ENCODE measurements around the gene AHDC1.

AHDC1 gene

DNA sequence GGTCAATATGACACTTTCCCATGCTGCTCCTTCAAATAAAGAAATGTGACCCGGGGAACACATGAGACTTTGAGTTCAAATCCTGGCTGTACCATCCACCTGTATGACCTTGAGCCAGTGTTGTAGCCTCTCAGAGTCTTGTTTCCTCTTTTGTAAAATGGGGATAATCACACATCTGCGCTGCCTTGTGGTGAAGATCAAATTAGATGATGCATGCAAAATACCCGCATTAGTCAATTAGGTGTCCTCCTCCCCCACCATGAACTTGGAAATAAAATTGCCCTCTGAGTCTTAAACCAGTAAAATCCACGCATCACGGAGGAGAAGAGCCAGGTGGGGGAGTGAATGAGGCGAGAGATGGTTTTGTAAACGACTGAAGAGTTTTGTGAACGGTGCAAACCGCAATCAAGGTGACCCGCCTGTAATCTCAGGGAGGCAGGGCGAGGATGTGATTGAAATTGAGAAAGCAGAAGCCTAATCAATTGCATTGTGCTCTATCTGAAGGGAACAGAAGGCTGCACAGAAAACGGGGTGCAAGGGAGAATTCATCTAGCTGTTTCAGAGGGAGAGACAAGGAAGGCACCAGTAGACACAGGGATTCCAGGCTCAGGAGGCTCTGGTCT is 5.8 kb upstream of the AHDC1 start:
- no peak overlapping the region for H3K4me3 ChIP-seq (ENCODE audit: low read length)
- peaks cover 30% of the 10 kb centered on the region for H3K4me1 ChIP-seq (ENCODE audit: insufficient read depth, low read length)
- no peaks in the 10 kb centered on the region for H3K36me3 ChIP-seq (ENCODE audit: insufficient read depth, low read depth, low read length)
- no peaks in the 10 kb centered on the region for H3K9me3 ChIP-seq (ENCODE audit: insufficient read depth, low read depth, low read length)
- no peak overlapping the region for H3K9ac ChIP-seq (ENCODE audit: low read depth, low read length)
- no peak overlapping the region for H3K27ac ChIP-seq (ENCODE audit: low read length)
- H3K27me3 ChIP-seq (ENCODE audit: insufficient read depth, low read length) = peaks cover 8% of the 10 kb centered on the region

DNA sequence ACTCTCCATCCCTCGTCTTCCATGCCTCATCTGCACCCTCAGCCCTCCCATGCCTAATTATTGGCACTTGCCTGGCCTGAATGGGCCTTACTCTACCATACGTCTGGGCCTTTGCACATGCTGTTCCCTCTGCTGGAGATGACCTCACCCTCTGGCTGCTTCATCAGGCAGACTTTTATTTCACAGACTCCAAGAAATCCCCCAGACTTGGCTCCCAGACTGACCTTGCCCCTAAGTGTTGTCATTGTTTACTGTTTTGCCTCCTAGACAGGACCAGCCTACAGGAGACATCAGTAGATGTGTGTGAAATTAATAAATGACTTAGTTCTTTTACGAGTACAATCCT is 5.2 kb upstream of the AHDC1 start:
- H3K27me3 ChIP-seq (ENCODE audit: insufficient read depth, low read length) = peaks cover 8% of the 10 kb centered on the region
- H3K36me3 ChIP-seq (ENCODE audit: insufficient read depth, low read depth, low read length) = no peaks in the 10 kb centered on the region
- H3K27ac ChIP-seq (ENCODE audit: low read length) = no peak overlapping the region
- H3K4me3 ChIP-seq (ENCODE audit: low read length) = no peak overlapping the region
- H3K4me1 ChIP-seq (ENCODE audit: insufficient read depth, low read length) = peaks cover 30% of the 10 kb centered on the region
- H3K9me3 ChIP-seq (ENCODE audit: insufficient read depth, low read depth, low read length) = no peaks in the 10 kb centered on the region
- no peak overlapping the region for H3K9ac ChIP-seq (ENCODE audit: low read depth, low read length)

DNA sequence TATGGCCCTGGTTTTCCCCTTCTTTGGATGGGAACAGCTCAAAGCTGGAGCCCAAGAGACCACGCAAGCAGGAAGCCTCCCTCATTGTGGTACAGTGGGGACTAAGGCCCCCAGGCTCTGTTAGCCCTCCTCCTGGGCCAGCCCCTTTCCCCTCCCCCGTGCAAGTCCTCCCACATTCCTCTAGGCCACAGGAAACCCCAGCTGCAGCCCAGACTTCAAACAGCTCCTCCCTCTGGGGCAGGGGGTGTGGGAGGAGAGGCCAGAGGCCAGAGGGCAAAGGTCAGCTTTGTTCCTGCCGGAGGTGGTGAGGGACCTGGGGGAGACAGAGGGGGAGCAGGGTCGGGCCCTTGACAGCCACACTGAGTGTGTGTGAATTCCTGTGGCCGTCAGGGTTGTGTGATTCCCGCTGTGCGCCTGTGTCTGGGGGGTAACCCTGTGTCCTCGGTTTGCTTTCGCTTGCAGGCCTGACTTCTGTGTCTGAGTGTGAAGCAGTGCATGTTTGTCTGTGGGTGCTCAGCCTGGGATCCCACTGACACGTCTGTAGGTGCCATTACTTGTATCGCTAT is 3.4 kb upstream of the AHDC1 start:
- no peak overlapping the region for H3K9ac ChIP-seq (ENCODE audit: low read depth, low read length)
- no peaks in the 10 kb centered on the region for H3K9me3 ChIP-seq (ENCODE audit: insufficient read depth, low read depth, low read length)
- H3K36me3 ChIP-seq (ENCODE audit: insufficient read depth, low read depth, low read length) = no peaks in the 10 kb centered on the region
- H3K4me3 ChIP-seq (ENCODE audit: low read length) = no peak overlapping the region
- H3K4me1 ChIP-seq (ENCODE audit: insufficient read depth, low read length) = peaks cover 30% of the 10 kb centered on the region
- peaks cover 8% of the 10 kb centered on the region for H3K27me3 ChIP-seq (ENCODE audit: insufficient read depth, low read length)
- H3K27ac ChIP-seq (ENCODE audit: low read length) = no peak overlapping the region

DNA sequence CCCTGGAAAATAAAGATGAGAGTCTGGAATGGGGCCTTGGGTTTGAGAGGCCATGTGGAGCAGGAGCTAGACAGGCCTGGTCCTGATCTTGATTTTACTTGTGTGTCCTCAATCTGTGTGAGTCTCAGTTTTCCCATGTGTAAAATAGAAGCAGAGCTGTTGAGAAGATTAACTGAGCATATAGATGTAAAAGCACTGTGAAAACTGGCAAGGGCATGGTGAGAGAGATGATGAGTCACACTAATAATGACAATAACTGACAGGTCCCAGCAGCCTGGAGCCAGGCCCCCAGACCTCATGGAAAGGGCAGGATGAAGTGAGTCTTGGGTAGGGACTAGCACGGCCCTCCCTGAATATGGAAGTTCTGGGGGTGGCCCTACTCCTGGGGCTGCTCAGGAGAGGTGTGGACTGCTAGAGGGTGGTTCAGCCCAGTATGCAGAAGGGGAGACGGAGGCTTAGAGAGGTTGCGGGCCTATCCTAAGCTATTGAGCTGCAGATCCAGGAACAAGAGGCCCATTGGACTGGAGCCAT is 2.8 kb upstream of the AHDC1 start:
- Histone ChIP-seq H3K27me3 (ENCODE audit: insufficient read depth, low read length) (peaks cover 8% of the 10 kb centered on the region), H3K4me3 (ENCODE audit: low read length) (no peak overlapping the region), H3K4me1 (ENCODE audit: insufficient read depth, low read length) (peaks cover 30% of the 10 kb centered on the region), H3K27ac (ENCODE audit: low read length) (no peak overlapping the region), H3K36me3 (ENCODE audit: insufficient read depth, low read depth, low read length) (no peaks in the 10 kb centered on the region), H3K9me3 (ENCODE audit: insufficient read depth, low read depth, low read length) (no peaks in the 10 kb centered on the region), H3K9ac (ENCODE audit: low read depth, low read length) (no peak overlapping the region)

DNA sequence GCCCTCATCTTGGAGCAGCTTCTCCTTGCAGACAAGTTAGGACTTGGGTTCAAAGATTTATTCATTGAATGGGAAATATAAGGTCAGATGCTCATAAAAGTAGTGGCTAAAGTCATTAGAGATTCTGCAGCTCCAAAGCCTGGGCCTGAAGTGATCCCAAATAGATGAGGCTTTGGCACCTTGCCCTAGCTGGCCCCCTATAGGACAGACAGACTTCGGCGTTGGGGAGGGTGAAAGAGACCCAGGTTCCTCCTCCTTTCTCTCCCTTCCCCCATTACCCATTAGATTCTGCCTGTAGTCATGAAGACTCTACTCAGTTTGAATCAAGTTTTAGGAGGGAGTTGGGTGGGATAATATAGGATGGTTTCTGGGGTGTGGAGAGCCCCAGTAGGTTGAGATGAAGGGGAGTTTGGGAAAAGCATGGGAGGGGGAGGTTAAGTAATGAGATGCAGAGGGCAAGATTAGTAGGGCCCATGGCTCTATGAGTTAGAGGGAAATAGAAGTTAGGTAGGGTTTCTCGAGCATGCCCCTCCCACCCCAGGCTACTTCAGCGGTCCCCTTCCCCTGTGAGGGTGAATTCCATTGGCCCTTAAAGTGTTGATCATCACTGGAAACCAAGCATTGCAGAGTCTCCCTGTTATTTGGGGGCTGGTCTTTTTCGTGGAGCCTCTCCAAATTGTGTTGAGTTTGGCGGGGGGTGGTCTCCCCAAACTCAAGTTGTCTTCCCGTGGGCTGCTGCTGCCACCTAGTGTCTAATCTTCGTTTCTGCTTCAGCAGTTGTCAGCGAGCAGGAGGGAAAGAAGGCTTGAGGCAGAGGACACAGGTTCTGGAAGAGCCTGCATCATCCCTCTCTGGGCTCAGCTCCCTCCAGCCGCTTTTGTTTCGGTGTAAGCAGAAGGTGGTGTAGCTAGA is 2.1 kb upstream of the AHDC1 start:
- no peak overlapping the region for H3K27ac ChIP-seq (ENCODE audit: low read length)

DNA sequence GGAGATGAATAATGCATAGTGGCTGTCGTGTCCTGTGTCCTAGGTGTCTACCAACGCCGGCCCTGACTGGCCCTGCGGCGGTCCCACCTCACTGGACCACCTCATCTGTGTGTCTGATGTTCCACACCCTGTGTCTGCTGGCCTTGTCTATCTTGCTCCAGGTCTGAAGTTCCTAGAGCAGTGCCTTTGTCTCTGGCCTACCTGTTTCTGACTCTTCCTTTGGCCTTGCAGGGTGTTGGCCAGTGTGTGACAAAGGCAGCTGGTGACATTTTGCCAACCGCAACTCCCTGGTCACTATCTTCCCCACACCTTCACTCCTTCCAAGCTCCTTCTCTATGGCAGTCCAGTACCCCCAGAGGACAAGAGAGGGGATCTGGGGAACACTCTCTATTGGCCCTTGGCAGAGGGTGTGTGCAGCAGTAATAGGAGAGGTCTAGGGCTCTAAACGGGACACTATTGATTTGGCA is 1.4 kb upstream of the AHDC1 start:
- no peak overlapping the region for H3K9ac ChIP-seq (ENCODE audit: low read depth, low read length)
- H3K4me1 ChIP-seq (ENCODE audit: insufficient read depth, low read length) = peaks cover 37% of the 10 kb centered on the region
- peaks cover 8% of the 10 kb centered on the region for H3K27me3 ChIP-seq (ENCODE audit: insufficient read depth, low read length)
- no peaks in the 10 kb centered on the region for H3K36me3 ChIP-seq (ENCODE audit: insufficient read depth, low read depth, low read length)
- H3K4me3 ChIP-seq (ENCODE audit: low read length) = peak overlapping the region; percentile 81; the same call in 1 of the 2 replicates
- H3K9me3 ChIP-seq (ENCODE audit: insufficient read depth, low read depth, low read length) = no peaks in the 10 kb centered on the region
- no peak overlapping the region for H3K27ac ChIP-seq (ENCODE audit: low read length)

More for the DNA sequence above, 2.1 kb upstream of the AHDC1 start:
- peaks cover 8% of the 10 kb centered on the region for H3K27me3 ChIP-seq (ENCODE audit: insufficient read depth, low read length)
- no peaks in the 10 kb centered on the region for H3K9me3 ChIP-seq (ENCODE audit: insufficient read depth, low read depth, low read length)
- H3K4me3 ChIP-seq (ENCODE audit: low read length) = peak overlapping the region; percentile 49; the same call in 1 of the 2 replicates
- peaks cover 31% of the 10 kb centered on the region for H3K4me1 ChIP-seq (ENCODE audit: insufficient read depth, low read length)
- no peaks in the 10 kb centered on the region for H3K36me3 ChIP-seq (ENCODE audit: insufficient read depth, low read depth, low read length)
- H3K9ac ChIP-seq (ENCODE audit: low read depth, low read length) = no peak overlapping the region; the same call in 1 of the 2 replicates

DNA sequence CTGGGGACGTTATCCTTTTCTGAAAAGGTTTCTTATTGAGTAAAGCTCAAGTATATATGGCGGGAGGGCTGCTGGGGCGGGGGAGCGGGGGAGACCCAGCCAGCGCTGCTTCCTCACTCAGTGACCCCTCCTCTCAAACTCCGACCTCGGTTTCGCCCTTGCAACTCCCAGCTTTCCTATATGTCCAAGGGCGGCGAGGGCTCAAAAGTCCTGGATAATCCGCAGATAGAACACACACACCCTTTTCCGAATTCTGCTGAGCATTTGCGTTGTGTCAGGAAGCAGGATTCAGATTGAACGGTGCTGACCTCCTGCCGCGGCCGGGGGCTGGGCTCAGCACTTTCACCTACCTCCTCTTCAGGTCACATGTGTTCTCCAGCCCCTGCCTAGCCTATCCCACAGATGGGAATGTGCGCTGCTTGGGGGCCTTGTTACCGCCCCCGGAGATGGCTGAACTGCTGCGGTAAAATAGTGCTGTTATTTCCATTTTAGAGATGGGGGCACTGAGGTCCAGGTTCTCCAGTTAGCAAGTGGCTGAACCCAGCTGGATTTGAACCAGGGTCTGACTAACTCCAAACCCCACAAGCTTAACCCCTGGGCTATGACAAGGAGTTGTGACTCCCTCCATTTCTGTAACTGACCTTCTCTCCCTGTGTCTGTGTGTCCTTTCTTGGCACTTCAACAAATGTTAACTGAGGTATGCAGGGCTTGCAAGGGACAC is 795 bp upstream of the AHDC1 start:
- Histone ChIP-seq H3K4me3 (ENCODE audit: low read length) (peak overlapping the region; percentile 81), H3K27me3 (ENCODE audit: insufficient read depth, low read length) (peaks cover 8% of the 10 kb centered on the region), H3K4me1 (ENCODE audit: insufficient read depth, low read length) (peaks cover 42% of the 10 kb centered on the region), H3K27ac (ENCODE audit: low read length) (no peak overlapping the region), H3K9me3 (ENCODE audit: insufficient read depth, low read depth, low read length) (no peaks in the 10 kb centered on the region), H3K9ac (ENCODE audit: low read depth, low read length) (peak overlapping the region; percentile 13; the same call in 1 of the 2 replicates), H3K36me3 (ENCODE audit: insufficient read depth, low read depth, low read length) (no peaks in the 10 kb centered on the region)

DNA sequence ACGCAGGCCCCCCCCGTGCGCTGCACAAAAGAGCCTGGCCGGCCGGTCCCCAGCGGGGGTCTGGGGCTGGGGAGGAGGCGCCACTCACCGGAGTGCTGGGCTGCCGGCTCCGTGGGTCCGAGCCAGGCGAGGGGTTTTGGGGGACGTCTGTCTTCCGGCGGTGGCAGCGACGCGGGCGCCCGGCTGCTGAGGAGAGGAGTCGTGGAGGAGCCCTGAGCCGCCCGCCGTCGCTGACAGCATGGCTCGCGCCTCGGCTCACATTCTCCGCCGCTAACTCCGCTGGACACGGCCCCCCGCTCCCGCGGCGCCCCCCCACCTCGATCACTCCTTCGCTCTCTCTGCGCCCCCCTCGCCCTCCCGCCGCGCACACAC is 649 bp downstream of the AHDC1 start:
- peak overlapping the region; percentile 66; the same call in 1 of the 2 replicates for H3K9ac ChIP-seq (ENCODE audit: low read depth, low read length)
- H3K4me1 ChIP-seq (ENCODE audit: insufficient read depth, low read length) = peaks cover 49% of the 10 kb centered on the region
- H3K9me3 ChIP-seq (ENCODE audit: insufficient read depth, low read depth, low read length) = no peaks in the 10 kb centered on the region
- H3K27ac ChIP-seq (ENCODE audit: low read length) = no peak overlapping the region
- no peaks in the 10 kb centered on the region for H3K36me3 ChIP-seq (ENCODE audit: insufficient read depth, low read depth, low read length)
- peak overlapping the region; percentile 81; the same call in 1 of the 2 replicates for H3K4me3 ChIP-seq (ENCODE audit: low read length)
- H3K27me3 ChIP-seq (ENCODE audit: insufficient read depth, low read length) = peaks cover 8% of the 10 kb centered on the region

DNA sequence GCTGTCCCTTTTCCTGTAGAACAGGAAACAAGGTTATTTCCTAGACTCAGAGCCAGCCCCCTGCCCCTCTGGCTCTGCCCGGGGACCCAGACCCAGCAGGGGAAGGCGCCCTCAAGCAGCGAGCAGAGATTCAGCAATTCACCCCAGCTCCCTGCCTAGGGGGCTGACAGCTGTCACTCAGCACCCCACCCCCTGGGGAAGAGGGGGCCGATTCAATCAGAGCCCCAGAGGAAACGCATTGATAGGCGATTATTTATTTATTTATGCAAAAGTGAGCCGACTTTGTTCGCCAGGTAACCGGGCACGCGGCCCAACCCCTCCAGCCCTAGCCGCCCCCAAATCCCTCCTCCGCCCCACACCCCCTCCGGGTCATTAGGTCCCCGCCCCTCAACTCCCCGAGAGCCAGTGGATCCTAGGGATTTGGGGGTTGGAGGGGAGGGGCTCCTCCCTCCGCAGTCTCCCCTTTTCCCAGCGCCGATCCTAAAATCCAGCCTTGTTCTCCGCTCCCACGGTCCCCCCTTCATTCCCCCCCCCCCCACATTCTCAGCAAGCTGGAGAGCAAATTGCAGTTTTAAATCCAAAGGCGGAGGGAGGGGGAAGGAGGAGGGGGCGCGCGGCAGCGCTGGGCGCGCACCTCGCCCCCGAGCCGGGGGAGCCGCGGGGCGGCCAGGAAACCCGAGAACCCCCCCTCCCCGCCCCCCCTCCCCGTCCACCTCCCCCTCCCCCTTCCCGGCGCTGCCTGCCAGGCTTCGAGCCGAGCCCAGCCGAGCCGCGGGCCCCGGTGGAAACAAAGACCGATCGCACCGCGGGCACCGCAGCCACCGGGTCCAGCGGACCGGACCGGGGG is 1.3 kb downstream of the AHDC1 start:
- H3K4me1 ChIP-seq (ENCODE audit: insufficient read depth, low read length) = peaks cover 53% of the 10 kb centered on the region

DNA sequence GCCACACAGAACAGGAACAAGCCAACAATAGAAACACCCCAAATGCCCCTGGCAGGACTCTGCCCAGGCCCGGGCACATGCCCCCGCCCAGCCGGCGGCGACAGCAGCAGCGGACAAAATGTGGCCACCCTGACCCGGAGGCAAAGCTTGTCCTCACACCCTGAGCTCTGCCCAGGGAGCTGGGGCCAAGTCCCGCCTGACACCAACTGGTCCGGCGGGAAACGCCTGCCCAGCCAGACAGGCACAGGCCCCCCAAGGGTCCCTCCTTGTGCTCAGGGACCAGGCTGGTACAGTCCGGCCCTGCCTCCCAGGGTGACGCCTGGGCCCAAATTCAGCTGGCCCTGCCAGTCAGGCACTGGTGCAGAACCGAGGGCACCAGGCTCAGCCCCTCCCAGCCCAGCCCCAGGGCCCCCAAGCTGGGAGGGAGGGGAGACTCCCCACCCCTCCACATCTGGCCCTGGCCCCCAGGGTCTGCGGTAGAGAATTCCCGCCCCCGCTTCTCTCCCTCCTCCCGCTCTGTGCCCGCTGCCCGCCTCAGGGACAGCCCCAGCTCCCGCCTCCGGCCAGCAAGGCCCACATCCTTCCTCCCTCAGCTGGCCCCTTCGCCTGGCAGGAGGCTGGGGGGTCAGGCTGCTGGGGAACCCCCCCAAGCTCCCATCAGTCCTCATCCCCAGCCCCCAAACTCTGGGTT is 2.0 kb downstream of the AHDC1 start:
- H3K27ac ChIP-seq (ENCODE audit: low read length) = no peak overlapping the region
- H3K9ac ChIP-seq (ENCODE audit: low read depth, low read length) = no peak overlapping the region; the same call in 1 of the 2 replicates
- peak overlapping the region; percentile 73 for H3K4me3 ChIP-seq (ENCODE audit: low read length)

More for the DNA sequence above, 1.3 kb downstream of the AHDC1 start:
- H3K9me3 ChIP-seq (ENCODE audit: insufficient read depth, low read depth, low read length) = no peaks in the 10 kb centered on the region
- peak overlapping the region; percentile 81 for H3K4me3 ChIP-seq (ENCODE audit: low read length)
- peak overlapping the region; percentile 53; the same call in 1 of the 2 replicates for H3K9ac ChIP-seq (ENCODE audit: low read depth, low read length)
- peaks cover 8% of the 10 kb centered on the region for H3K27me3 ChIP-seq (ENCODE audit: insufficient read depth, low read length)
- no peaks in the 10 kb centered on the region for H3K36me3 ChIP-seq (ENCODE audit: insufficient read depth, low read depth, low read length)
- H3K27ac ChIP-seq (ENCODE audit: low read length) = no peak overlapping the region

More for the DNA sequence above, 2.0 kb downstream of the AHDC1 start:
- H3K36me3 ChIP-seq (ENCODE audit: insufficient read depth, low read depth, low read length) = no peaks in the 10 kb centered on the region
- H3K27me3 ChIP-seq (ENCODE audit: insufficient read depth, low read length) = peaks cover 8% of the 10 kb centered on the region
- H3K9me3 ChIP-seq (ENCODE audit: insufficient read depth, low read depth, low read length) = no peaks in the 10 kb centered on the region
- H3K4me1 ChIP-seq (ENCODE audit: insufficient read depth, low read length) = peaks cover 48% of the 10 kb centered on the region

All from iPS-20b (cell line).